ENCODE data around the gene CLUH. TPM values are rescaled to one million over a fixed set of nuclear protein-coding genes. Genes with fewer than 3 reads are reported as not detected.
A peak's percentile ranks its signal among the peaks of the same experiment; 100 is the strongest.

The CLUH gene
- total and polyA plus RNA-seq, 10 donors = 14.3 to 82.6 (median 49.4) TPM

DNA sequence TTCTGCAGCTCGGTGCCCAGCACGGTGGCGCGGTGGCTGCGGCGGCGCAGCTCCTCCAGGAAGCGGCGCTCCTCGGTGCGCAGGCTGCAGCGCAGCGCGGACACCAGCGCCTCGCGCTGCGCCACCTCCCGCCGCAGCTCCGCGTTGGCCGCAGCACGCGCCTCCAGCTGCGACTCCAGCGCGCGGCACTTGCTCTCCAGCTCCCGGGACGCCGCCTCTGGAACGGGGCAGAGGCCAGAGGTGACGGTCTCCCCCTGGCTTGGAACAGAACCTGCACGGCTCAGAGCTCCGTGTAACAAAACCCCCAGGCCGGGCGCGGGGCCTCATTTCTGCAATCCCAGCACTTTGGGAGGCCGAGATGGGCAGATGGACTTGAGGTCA lies 13.2 kb upstream of the CLUH start:
- 3 to 10% (median 4%) methylated on average over 15 to 40 of the region's 40 CpGs for WGBS, 5 donors
- H3K27me3 ChIP-seq (replicated peaks in 1 of 7) = peaks cover 0 to 64% (median 28%) of the 10 kb centered on the region in 7 donors
- intact Hi-C loops (cut with DNase I; ENCODE audit: low total_unique reads) = no loop called here

DNA sequence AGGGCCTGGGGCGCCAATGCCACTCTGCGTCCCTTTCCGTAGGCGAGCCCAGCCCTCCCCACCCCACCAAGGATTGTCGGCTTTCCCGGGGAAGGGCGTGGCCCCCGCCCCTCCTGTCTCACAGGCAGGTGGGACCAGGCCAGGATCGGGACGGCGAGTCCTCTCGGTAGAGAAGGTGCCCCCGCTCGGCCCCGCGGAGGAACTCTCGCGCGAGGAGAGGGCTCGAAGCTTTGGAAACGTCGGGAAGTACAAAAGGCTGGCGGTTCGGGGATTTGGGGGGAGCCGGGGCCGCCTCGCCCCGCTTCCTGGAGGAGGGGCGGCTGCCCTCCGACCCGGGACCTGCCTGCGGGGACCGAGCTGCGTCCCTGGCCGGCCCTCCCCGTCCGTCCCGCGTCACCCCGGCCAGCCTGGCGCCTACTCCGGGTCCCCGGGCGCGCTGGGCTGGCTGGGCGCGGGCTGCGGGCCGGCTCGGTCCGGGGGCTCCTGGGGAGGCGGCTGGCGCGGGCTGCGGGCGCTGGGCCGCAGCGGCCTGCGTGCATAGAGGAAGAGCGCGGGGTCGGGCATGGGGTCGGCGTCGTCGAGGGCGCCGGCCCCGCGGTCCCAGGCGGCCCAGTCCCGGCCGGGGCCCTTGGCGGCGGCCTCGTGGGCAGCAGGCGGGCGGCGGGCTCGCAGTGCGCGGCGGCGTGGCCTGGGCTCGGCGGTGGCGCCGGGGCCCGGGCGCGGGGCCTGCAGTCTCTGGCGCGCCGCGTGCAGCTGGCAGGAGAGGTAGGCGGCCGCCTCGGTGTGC lies 12.6 kb upstream of the CLUH start:
- intact Hi-C loops (cut with DNase I; ENCODE audit: low total_unique reads) = no loop called here
- Histone ChIP-seq H3K36me3 (no peaks in the 10 kb centered on the region), H3K4me1 (peaks cover 0 to 20% (median 13%) of the 10 kb centered on the region in 6 donors), H3K27me3 (replicated peaks in 1 of 7) (peaks cover 0 to 64% (median 28%) of the 10 kb centered on the region in 7 donors), H3K4me3 (peak overlapping the region; percentile 12 to 68 (median 30)), H3K27ac (peak overlapping the region in 2 of 8 donors; percentile 24 to 37), H3K9me3 (no peaks in the 10 kb centered on the region)
- TF ChIP-seq POLR2AphosphoS5 (IDR thresholded peaks at IDR 0.05) (no peak), POLR2A (IDR thresholded peaks at IDR 0.05) (no peak)
- TF ChIP-seq, protein P1, sequence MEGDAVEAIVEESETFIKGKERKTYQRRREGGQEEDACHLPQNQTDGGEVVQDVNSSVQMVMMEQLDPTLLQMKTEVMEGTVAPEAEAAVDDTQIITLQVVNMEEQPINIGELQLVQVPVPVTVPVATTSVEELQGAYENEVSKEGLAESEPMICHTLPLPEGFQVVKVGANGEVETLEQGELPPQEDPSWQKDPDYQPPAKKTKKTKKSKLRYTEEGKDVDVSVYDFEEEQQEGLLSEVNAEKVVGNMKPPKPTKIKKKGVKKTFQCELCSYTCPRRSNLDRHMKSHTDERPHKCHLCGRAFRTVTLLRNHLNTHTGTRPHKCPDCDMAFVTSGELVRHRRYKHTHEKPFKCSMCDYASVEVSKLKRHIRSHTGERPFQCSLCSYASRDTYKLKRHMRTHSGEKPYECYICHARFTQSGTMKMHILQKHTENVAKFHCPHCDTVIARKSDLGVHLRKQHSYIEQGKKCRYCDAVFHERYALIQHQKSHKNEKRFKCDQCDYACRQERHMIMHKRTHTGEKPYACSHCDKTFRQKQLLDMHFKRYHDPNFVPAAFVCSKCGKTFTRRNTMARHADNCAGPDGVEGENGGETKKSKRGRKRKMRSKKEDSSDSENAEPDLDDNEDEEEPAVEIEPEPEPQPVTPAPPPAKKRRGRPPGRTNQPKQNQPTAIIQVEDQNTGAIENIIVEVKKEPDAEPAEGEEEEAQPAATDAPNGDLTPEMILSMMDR (IDR thresholded peaks at IDR 0.05 in 8 of 11, conservative IDR thresholded peaks at IDR 0.05 in 3 of 11) = no peak
- DNase-seq = no peak
- WGBS, 5 donors = 2 to 4% (median 4%) methylated on average over 72 to 98 of the region's 98 CpGs; no CpG with 5 or more reads in 2 of the 5 donors

More for the DNA sequence above, 13.2 kb upstream of the CLUH start:
- Histone ChIP-seq H3K27ac (no peak overlapping the region), H3K36me3 (no peaks in the 10 kb centered on the region), H3K4me3 (peak overlapping the region in 6 of 8 donors; percentile 13 to 68 (median 34)), H3K4me1 (peaks cover 0 to 20% (median 13%) of the 10 kb centered on the region in 6 donors), H3K9me3 (no peaks in the 10 kb centered on the region)
- TF ChIP-seq POLR2A (IDR thresholded peaks at IDR 0.05) (no peak), POLR2AphosphoS5 (IDR thresholded peaks at IDR 0.05) (peak in 2 of 3 donors; percentile 15 to 39)
- TF ChIP-seq, protein P1 (IDR thresholded peaks at IDR 0.05 in 8 of 11, conservative IDR thresholded peaks at IDR 0.05 in 3 of 11) = peak in 2 of 11 experiments; percentile 13 to 16
- no peak for DNase-seq

DNA sequence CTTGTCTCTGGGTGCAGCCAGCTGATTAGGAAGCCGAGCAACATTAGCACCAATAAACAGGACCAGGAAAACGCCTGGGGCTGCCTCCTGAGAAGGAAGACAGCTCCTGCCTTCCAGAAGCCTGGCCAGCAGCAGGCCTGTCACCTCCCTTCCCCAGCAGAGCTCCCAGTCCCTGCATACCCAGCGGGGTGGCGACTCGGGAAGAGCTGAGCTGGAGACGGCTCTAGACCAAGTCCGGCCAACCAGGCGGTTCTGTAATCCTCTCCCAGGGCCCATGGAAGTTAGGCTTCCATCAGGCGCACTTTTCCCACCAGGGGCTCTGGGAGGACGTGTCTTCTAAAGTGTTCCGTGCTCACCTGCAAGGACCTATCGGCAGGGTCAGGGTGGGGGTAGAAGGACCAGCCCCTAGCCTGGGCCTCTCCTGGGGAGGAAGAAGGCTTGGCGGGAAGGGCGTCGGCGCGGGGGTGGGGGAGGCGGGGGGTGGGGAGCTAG lies 12.0 kb upstream of the CLUH start:
- 41 to 72% (median 46%) methylated on average over 3 to 18 of the region's 18 CpGs for WGBS, 5 donors
- TF ChIP-seq, protein P1 (IDR thresholded peaks at IDR 0.05 in 8 of 11, conservative IDR thresholded peaks at IDR 0.05 in 3 of 11) = no peak
- TF ChIP-seq POLR2AphosphoS5 (IDR thresholded peaks at IDR 0.05) (no peak), POLR2A (IDR thresholded peaks at IDR 0.05) (no peak)
- H3K9me3 ChIP-seq = no peaks in the 10 kb centered on the region
- H3K27ac ChIP-seq = peak overlapping the region in 2 of 8 donors; percentile 24 to 37
- H3K4me3 ChIP-seq = peak overlapping the region in 5 of 8 donors; percentile 29 to 68 (median 35)
- DNase-seq = no peak
- H3K27me3 ChIP-seq (replicated peaks in 1 of 7) = peaks cover 0 to 64% (median 28%) of the 10 kb centered on the region in 7 donors
- peaks cover 0 to 20% (median 13%) of the 10 kb centered on the region in 6 donors for H3K4me1 ChIP-seq
- no peaks in the 10 kb centered on the region for H3K36me3 ChIP-seq
- intact Hi-C loops (cut with DNase I; ENCODE audit: low total_unique reads) = no loop called here

DNA sequence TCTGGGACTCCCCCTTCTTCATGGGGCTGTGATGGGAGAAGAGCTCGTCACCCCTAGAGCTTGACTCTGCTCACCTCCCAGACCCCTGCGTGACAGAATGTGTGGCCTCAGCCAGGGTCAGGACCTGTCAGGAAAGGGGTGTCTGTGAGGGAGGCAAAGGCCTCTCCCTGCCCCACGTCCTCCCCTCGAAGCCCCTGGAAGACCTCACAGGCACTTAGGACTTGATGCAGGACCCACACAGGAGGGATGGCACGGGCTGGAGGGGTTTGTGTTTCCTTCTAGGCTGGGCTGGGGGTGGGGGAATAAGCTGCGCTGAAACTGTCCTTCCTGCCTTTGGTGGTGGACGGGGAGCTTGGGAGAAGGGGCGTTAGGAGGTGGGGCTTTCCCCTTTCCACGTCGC lies 11.0 kb upstream of the CLUH start:
- intact Hi-C loops (cut with DNase I; ENCODE audit: low total_unique reads) = no loop called here
- TF ChIP-seq, protein P1 (IDR thresholded peaks at IDR 0.05 in 8 of 11, conservative IDR thresholded peaks at IDR 0.05 in 3 of 11) = no peak
- no peak for TF ChIP-seq POLR2A (IDR thresholded peaks at IDR 0.05)
- TF ChIP-seq POLR2AphosphoS5 (IDR thresholded peaks at IDR 0.05) = no peak
- peaks cover 0 to 20% (median 13%) of the 10 kb centered on the region in 6 donors for H3K4me1 ChIP-seq
- DNase-seq = no peak
- peaks cover 0 to 58% (median 28%) of the 10 kb centered on the region in 7 donors for H3K27me3 ChIP-seq (replicated peaks in 1 of 7)
- 58 to 73% (median 65%) methylated on average over 7 to 10 of the region's 10 CpGs for WGBS, 5 donors
- no peak overlapping the region for H3K27ac ChIP-seq
- no peaks in the 10 kb centered on the region for H3K9me3 ChIP-seq
- no peak overlapping the region for H3K4me3 ChIP-seq
- no peaks in the 10 kb centered on the region for H3K36me3 ChIP-seq
